ENCODE results near the gene ABHD17B. TPM values are rescaled to one million over a fixed set of nuclear protein-coding genes. Genes with fewer than 3 reads are reported as not detected.
"Not testable (repeated sequence)": the region's sequence is repeated elsewhere in the genome, so short reads cannot be mapped to it uniquely, and the experiment has no call there.

The ABHD17B gene
- total RNA-seq, result 26.6 and 38.6 TPM in 2 replicates

DNA sequence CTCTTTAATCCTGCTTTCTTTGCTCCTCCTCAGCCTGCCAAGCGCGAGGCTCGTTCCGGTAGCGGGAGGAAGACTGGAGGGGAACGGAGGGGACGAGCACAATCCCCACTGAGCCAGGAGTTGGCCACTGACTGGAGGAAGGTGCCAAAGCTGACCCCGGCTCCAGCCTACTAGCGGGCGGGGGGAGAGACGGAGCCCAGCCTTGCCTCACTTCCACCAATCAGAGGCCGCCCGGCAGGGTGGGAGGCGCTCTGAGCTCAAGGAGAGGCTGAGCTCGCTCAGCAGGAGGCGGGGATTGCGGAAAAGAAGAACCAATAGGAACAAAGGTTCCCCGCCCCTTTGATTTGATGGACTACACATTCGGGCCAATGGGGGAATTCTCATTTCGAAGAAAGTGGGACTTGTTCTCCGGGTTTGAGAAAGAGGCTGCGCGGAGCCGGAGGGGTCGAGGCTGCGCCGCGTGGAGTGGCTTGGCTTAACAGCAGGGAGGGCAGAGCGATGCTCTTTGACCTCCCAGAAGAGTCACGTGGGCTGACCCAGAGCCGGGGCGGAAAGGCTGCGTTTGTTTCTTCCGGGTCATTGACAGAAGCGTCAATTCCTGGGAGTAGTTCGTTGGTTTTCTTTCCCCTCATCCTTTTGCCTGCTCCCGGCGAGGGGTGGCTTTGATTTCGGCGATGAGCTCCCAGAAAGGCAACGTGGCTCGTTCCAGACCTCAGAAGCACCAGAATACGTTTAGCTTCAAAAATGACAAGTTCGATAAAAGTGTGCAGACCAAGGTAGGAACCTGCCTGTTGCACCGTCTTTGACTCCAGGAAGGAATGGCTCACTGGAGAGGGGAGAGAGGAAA is at the start of gene ABHD17B, which contains the start of gene C9orf85:
Gene ABHD17B (minus strand): TSS at position 133 of the 847 bp plus-strand sequence. CDS start 36,113 bp downstream, outside the sequence.
Gene C9orf85 (plus strand): TSS at position 579 of the 847 bp plus-strand sequence. CDS start 96 bp downstream, at position 675.
- DNase-seq (ENCODE audit: low read depth), result peak; percentile 99

DNA sequence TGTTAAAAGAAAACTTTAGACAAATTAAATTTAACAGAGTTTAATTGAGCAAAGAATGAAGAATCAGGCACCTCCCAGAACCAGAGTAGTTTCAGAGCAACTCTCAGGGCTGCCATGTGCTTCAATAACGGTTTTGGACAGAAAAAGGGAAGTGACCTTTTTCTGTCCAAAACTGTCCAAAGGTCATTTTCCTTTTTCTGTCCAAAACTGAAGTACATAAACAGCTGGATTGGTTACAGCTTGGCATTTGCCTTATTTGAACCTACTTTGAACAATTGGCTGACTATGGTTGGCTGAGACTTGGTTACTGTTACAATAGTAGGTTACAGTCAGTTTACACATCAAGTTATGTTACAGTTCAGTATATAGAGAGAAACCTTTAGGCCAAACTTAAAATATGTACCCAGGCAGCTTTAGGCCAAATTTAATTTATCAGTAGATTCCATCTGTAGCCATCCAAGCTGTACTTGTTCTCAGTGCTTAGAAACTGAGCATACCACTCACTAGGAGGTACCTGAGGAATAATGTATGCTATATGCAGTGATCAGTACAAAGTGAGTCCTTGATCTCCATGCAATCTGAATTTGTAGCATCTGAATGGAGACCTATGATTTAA is 44.4 kb upstream of the ABHD17B start:
- DNase-seq (ENCODE audit: low read depth), result no peak

DNA sequence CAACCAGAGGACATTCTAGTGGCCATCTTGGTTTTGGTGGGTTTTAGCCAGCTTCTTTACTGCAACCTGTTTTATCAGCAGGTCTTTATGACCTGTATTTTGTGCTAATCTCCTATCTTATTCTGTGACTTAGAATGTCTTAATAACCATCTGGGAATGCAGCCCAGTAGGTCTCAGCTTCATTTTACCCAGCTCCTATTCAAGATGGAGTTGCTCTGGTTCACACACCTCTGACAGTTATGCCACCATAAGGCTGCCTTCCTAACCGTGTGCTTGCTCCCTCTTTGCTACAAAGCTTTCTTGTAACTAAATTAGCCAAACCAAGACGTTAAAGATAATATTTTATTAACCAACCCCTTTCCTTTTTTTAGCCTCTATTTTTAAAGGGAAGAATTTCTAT is 43.7 kb upstream of the ABHD17B start:
- not testable (repeated sequence) for DNase-seq (ENCODE audit: low read depth)

DNA sequence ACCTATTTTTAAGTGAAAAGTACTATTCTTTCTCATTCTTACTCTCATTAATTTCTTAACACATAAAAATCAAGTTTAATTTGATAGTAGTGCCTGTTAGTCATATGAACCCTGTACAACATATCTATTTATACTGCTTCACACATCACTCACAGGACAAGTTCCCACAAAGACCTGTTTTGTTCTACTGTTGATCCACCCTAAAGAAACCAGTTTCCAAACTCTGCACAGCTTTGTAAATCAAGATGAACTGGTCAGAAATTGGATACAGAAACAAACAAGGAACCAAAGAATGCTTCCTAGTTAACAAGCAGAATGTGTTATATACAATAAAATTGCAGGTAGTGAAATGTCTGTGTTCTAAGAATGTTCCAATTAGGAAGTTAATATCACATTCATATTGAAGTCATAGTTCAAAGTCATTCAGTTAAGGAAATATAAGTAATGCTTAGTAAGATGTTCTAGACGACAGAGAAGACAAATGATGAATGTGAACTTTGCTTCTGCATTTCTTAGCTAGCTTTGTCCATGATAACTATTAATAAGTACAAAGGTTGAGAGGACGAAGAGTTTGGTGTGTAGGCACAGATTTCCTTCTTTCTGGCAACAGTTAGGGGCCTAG is 33.9 kb upstream of the ABHD17B start:
- DNase-seq (ENCODE audit: low read depth), result no peak

DNA sequence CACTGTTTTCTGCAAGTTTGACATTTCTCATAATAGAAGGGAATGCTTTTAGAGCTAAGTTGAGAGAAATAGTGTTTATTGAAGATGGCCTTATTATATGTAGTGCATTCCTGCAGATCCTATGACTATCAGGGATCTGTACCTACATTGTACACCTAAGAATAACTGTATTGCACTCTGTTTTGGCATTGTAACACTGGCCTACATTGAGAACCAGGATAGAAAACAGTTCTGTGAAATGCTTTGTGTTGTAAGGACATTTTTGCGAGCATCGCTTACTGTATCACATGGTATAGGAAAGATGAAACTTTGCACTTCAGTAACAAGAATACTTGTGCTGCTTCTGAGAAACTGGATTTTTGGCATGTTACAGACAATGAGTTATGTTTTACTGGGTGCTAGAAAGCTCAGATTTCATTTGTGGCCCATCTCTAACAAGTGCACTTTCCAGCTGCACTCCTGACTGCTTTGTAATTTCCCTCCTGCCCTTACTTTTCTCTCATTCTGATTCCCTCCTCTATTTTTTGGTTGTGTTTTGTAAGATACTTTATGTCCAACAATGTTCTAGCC is 31.1 kb upstream of the ABHD17B start:
- no peak for DNase-seq (ENCODE audit: low read depth)

DNA sequence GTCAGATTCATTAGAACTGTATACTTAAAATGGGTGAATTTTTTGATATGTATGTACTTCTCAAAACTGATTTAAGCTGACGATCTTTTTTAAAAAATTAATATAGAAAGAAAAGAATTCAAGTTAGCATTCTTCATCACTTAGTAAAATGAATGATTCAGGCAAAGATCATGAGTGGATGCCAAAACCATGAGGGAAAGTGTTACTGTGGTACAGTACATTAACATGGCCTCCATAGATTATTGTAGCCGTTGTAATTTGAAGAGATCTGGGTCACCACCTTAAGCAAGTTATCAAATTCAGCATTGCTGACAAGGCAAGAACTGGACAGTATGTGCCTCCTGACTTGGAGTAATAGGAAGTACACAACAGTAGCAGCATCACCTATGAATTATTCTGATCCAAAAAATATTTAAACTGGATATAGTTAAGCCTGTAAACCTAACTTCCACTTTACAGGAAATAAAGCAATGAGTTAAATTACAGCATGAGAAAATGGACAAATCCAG is 30.1 kb upstream of the ABHD17B start:
- DNase-seq (ENCODE audit: low read depth), result no peak

DNA sequence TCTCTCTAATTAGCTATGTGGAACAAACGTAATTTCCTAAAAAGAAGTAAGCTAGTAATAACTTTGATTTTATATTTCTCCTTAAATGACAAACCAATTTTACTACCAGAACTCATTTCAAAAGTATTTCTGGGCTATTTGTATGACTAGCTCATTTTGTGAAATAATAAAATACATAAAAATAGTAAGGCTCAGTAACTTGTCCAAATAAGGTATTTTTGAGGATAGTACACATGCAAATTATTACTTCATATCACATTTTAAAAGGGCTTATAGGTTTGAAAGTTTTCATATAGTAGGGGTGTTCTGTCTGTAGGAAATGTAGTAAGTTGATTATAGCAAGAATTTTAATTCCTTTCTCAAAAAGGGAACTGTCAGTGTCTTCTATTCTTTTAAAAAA is 26.9 kb upstream of the ABHD17B start:
- no peak for DNase-seq (ENCODE audit: low read depth)

DNA sequence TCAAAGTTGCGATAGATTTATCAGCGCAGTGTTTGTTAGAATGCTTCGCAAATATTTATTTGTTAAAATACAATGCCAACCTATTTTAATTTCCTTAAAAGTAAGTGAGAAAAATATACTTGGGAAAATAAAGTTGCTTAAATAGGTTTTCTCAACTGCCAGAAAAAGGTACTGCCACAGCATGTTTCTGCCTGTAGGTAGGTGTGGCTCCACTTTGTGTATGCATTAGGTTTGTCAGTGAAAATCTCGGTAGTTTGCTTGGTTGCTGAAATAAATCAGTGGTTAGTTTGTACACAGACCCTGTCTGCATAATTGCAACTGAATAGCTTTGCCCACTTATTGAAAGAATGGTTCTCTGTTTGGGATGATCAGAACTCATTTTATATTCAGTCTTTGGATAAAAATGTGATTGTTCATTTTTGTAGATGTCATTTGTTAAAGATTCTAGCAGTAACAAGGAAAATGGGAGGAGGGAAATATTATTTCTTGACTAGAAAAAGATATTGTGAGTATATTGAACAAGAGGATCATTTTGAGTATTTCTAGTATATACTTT is 26.2 kb upstream of the ABHD17B start:
- DNase-seq (ENCODE audit: low read depth), result no peak

DNA sequence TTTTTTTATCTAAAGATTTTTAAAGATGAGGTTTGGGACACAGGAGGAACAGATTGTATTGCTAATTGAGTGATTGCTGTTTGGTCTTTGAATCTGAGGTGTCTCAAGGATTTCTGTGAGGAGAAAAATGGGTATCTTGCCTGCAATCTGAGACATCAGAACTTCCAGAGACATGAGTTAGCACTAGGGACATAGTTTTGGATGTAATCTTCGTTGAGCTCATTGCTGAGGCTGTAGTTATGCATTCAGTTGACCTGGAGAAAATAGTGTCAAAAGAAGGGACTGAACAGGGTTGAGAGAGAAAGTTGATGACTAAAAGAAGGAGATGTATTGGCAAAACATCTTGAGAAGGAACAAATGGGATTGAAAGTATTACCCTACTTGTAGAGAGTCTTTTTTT is 25.1 kb upstream of the ABHD17B start:
- no peak for DNase-seq (ENCODE audit: low read depth)

DNA sequence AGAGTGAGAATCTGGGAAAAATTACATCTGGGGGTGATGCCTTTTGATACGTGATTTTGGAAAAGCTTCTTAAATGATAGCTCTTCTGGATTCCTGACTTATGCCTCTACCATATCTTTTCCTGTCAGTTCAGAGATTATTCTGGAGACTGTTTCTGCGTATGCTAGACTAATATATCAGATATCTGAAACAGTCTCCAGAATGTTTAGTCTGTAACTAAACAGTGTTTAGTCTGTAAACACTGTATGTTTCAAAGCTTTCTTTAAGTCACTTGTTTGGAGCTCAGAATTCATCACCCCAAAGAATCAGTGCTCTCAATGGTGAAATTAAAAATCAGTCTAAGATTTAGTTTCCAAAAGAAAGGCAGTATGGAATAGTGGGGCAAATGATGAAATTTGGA is 20.2 kb upstream of the ABHD17B start:
- no peak for DNase-seq (ENCODE audit: low read depth)

DNA sequence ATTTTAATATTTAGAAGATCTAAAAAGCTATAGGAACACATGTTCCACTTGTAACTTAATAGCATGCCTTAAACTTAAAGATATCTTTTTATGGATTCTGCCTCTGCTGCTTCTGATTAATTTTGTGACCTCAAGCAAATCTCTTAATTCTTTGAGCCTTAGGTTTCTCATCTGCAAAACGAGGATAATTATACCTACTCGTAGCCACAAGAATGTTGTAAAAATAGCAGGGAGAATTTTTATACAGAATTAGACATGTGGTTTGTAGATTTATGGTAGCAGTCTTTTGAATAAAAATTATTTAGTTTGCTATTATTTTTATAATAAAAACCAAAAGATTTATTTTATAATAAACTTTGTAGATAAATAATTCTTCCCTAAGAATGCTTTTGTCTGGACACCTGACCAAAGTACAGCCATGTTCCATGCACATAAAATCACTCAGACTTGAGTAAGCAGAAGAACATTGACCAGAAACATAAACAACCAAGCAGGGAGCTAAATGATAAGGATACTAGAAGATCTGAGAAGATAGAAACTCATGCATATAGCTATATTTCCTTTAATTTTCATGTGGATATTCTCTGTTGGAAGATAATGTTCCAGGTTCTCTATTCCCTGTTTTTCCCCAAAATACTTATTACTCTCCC is 18.9 kb upstream of the ABHD17B start:
- no peak for DNase-seq (ENCODE audit: low read depth)

DNA sequence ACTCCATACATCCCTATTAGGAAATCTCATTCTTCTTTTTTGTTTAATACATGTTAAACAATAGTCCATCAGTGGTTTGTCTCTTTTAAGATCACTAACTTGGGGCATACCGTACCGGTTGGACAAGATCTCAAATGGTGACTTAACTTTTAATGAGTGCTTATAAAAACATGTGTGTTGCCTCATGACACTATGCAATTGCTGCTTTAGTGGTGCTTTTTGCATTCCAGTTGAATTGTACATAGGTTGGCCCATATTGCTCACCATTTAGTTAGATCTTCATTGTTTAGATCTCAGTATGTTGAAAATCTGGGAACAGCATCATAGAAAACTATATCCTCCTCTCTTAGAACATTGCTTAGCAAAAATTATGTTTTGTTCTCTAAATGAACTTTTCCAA is 18.2 kb upstream of the ABHD17B start:
- DNase-seq (ENCODE audit: low read depth), result peak; percentile 29

DNA sequence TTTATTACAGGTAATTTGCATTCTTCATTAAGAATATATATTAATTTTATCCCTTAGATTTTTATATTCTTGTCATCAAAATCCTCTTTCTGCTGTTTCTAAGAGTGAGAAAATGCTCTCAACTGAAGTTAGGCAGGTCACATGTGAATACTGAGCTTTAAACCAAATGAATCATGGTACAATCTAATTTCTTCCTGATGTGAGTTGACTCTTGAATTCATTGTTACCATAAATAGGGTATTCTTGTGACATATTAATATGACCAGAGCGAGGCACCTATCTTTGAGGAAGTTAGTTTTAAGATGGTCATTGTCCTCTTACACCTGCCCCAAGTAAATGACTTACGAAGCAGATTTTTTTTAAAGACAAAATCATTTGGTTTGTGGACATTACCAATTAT is 17.8 kb upstream of the ABHD17B start:
- no peak for DNase-seq (ENCODE audit: low read depth)

DNA sequence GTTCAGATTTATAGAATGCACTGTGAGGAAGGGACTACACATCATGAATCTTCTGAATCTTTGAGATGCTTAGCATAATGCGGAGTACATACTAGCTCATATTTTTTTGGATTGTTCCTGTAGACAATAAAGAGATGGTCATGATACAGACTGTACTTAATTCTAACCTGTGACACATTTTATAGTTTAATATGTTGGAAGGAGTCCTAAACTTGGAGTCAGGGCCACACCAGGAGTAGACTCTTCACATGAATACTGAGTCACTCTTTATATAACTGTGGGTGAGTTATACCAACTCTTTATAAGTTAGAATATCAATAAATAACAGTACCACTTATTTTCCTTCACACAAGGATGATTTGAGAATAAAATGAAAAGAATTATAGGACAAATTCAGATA is 17.4 kb upstream of the ABHD17B start:
- DNase-seq (ENCODE audit: low read depth), result no peak

DNA sequence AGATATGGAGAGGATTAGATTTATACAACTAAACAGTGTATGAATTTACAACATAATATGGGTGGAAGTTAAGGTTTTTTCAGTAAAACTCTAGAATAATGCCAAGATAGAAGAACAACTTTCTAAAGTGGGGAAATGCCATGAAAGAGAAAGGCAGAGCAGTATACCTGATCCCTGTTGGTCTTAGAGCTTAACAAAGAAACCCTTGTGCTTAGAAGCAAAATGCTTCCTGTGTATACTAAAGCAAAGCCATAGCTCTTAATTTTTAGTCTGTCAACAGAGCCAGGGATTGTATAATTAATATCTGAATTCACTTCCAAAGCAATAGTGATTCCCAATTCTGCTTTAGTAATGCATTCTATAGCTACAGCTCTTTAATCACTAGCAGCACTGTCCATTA is 14.8 kb upstream of the ABHD17B start:
- no peak for DNase-seq (ENCODE audit: low read depth)

DNA sequence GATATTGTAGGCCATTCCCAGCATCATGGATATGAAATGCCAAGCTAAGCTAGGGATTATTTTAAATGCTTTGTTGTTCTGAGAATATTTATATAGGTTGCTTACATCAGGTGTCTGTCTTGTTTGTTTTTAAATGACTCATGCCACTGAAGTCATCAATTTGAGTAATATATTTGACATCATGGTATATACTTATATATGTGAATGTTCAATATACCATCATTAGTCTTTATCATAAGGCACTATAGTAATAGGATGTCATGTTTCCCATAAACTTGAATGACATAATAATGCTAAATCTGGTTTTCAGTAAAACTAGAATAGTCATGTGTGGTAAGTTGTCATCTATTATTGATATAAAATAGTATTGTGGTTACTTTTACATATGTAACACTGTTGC is 13.6 kb upstream of the ABHD17B start:
- no peak for DNase-seq (ENCODE audit: low read depth)

DNA sequence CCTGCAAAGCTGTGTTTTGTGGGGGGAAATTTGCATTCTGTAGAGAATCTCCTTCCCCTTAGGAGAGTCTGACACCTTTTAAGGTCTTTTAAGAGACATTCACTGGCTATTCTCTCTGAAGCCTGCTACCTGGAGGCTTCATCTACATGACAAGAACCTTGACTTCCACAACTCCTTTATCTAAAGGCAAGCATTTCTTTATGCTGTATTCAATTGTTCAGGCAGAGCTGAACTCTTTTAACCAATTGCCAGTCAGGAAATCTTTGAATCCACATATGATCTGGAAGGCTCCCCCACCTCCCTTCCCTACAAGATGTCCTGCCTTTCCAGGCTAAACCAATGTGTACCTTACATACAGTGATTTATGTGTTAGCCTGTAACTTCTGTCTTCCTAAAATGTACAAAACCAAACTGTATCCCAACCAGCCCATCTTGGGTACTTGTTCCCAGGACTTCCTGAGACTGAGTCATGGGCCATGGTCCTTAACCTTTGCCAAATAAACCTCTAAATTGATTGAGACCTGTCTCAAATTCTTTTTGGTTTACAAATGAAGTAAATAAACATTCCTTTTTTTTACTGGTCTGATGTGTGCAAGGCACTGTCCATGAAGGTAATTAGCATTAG is 10.3 kb upstream of the ABHD17B start:
- DNase-seq (ENCODE audit: low read depth), result peak; percentile 23

DNA sequence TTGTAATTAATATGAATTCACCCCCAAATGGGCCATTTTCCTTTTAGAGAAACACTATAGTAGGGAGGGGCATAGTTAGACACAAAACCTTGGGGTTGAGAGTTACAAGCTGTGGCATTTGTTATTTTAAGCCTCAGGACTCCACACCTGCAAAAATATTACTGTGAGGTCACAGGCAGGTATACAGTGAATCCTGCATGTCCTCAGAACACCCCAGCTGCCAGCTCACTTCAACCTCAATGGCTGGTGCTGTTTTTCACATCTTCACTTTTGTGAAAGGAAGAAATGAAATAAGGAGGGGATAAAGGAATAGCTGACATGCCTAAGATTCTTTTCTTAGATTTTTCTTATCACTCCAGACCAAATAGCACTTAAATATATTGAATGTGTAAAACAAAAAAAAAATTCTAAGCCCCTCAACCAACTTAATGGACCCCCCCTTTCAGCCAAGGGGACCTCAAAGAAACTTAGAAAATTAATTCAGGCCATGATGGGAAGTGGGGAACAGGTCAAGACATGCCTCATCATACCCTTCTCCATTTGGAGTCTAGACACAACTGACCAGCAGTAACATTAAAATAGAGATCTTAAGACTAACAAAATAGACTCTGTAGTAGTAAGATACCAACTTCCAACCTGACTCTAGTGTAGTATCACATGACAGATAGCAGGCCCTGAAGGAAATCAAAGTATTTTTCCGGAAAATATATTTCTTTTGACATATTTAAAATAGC is 9.6 kb upstream of the ABHD17B start:
- DNase-seq (ENCODE audit: low read depth), result no peak

DNA sequence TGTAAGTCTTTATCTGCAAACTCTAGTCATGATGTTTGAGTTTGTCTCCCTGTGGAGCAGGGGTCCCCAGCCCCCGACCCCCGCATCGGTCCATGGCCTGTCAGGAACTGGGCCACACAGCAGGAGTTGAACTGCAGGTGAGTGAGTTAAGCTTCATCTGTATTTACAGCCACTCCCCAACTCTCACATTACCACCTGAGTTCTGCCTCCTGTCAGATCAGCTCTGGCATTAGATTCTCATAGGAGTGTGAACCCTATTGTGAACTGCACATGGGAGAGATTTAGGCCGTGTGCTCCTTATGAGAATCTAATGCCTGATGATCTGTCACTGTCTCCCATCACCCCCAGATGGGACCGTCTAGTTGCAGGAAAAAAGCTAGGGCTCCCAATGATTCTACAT is 7.4 kb upstream of the ABHD17B start:
- DNase-seq (ENCODE audit: low read depth), result no peak

DNA sequence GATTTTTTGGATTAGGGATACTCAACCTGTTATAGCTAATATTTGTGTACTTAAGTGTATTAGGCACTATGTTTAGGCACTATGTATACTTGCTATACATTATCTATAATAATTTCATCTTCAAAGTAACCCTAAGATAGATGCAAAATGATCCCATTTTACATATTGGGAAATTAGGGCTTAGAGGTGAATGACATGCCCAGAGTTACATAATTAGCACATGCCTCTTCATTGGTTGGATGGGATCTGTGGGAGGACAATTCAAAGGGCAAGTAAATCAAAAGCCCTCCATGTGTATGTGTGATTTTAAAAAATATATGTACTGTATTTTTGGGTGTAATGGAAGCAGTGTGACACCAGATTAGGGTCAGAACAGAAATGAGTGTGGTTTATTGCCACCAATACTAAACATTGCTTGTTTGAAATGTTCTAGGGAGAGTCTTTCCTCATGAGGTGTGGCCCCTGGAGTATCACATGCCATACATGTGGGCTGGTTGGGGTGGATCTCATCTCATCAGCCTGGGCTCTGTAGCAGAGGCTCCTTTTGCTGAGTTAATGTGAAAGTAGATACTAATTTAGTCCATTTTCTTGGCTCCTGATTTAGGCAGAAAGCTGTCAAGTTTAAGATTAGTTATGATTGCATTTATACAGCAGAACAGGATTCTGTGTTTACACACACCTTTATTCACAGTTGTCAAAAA is 6.0 kb upstream of the ABHD17B start:
- no peak for DNase-seq (ENCODE audit: low read depth)
